Neural cell (in vitro differentiated cells): ENCODE measurements around the gene SIAH2. TPM values are rescaled to one million over a fixed set of nuclear protein-coding genes. Genes with fewer than 3 reads are reported as not detected.
"Not testable (repeated sequence)": the region's sequence is repeated elsewhere in the genome, so short reads cannot be mapped to it uniquely, and the experiment has no call there.

Experiments
- H2AFZ ChIP-seq: fragments of 200-600, 300-800 bp; sonication (generic), shearing (Covaris generic); 2 replicates; pipeline ENCODE4 v1.6.0; 2014; ENCODE audit warnings: low read depth, mild to moderate bottlenecking, antibody characterized with exemption, low read length, moderate library complexity
- H3F3A ChIP-seq: fragments of 200-600 bp; shearing (Covaris generic); 2 replicates; pipeline ENCODE4 v1.6.1; 2016; ENCODE audit warnings: mild to moderate bottlenecking, moderate library complexity, mixed read lengths, antibody characterized with exemption, low read length; ENCODE audit not compliant: insufficient read depth, poor library complexity, severe bottlenecking
- H3K27ac ChIP-seq: fragments of 200-600, 300-800 bp; sonication (generic), shearing (Covaris generic); 2 replicates; pipeline ENCODE4 v1.5.1; 2014; ENCODE audit warnings: mild to moderate bottlenecking, low read length, moderate library complexity
- H3K27me3 ChIP-seq: fragments of 300-800, 200-600 bp; sonication (generic), shearing (Covaris generic); 2 replicates; pipeline ENCODE4 v1.6.0; 2014; ENCODE audit warnings: mild to moderate bottlenecking, low read depth, low read length, moderate library complexity; ENCODE audit not compliant: insufficient read depth
- H3K36me3 ChIP-seq: fragments of 300-800, 200-600 bp; sonication (generic), shearing (Covaris generic); 2 replicates; pipeline ENCODE4 v1.5.1; 2014; ENCODE audit warnings: mild to moderate bottlenecking, antibody characterized with exemption, low read length, moderate library complexity; ENCODE audit not compliant: insufficient read depth
- H3K4me2 ChIP-seq: fragments of 300-800, 200-600 bp; sonication (generic), shearing (Covaris generic); 2 replicates; pipeline ENCODE4 v1.6.0; 2014; ENCODE audit warnings: mild to moderate bottlenecking, low read length
- H3K4me3 ChIP-seq: fragments of 300-800, 200-600 bp; sonication (generic), shearing (Covaris generic); 2 replicates; pipeline ENCODE4 v1.5.1; 2014; ENCODE audit warnings: mild to moderate bottlenecking, low read length, moderate library complexity
- H3K79me2 ChIP-seq: fragments of 200-600 bp; shearing (Covaris generic); replicated peaks from 2 replicates; pipeline ENCODE4 v1.6.0; 2014; ENCODE audit warnings: mild to moderate bottlenecking, low read length, moderate library complexity; ENCODE audit not compliant: insufficient read depth
- H3K9ac ChIP-seq: fragments of 300-800, 200-600 bp; sonication (generic), shearing (Covaris generic); 2 replicates; pipeline ENCODE4 v1.6.1; 2016; ENCODE audit warnings: mild to moderate bottlenecking, low read length, mixed read lengths
- H3K9me2 ChIP-seq: fragments of 200-600 bp; shearing (Covaris generic); 2 replicates; pipeline ENCODE4 v1.6.1; 2016; ENCODE audit warnings: mild to moderate bottlenecking, low read length, mixed read lengths; ENCODE audit not compliant: insufficient read depth
- H3K9me3 ChIP-seq: fragments of 200-600, 300-800 bp; sonication (generic), shearing (Covaris generic); 2 replicates; pipeline ENCODE4 v1.6.1; 2016; ENCODE audit warnings: mild to moderate bottlenecking, mixed run types, low read length, moderate library complexity, mixed read lengths
- H4K20me1 ChIP-seq: fragments of 200-600 bp; shearing (Covaris generic); 2 replicates; pipeline ENCODE4 v1.6.1; 2016; ENCODE audit warnings: mild to moderate bottlenecking, mixed run types; ENCODE audit not compliant: insufficient read depth
- CTCF ChIP-seq: fragments of 450-650 bp; IDR thresholded peaks from 2 replicates; pipeline ENCODE4 v1.5.1; 2014; ENCODE audit warnings: antibody characterized with exemption, mild to moderate bottlenecking, moderate library complexity; ENCODE audit not compliant: poor library complexity, severe bottlenecking
- EP300 ChIP-seq: fragments of 450-650 bp; conservative IDR thresholded peaks from 2 replicates; pipeline ENCODE4 v1.6.1; 2014; ENCODE audit warnings: antibody characterized with exemption, mild to moderate bottlenecking, moderate library complexity; ENCODE audit not compliant: poor library complexity, severe bottlenecking
- EZH2 ChIP-seq: fragments of 200-600, 300-800 bp; shearing (Covaris generic), sonication (generic); IDR thresholded peaks from 2 replicates; pipeline ENCODE4 v1.6.1; 2014; ENCODE audit warnings: antibody characterized with exemption, low read length, borderline replicate concordance, mild to moderate bottlenecking; ENCODE audit not compliant: insufficient read depth, poor library complexity, severe bottlenecking
- MXI1 ChIP-seq: fragments of 450-650 bp; conservative IDR thresholded peaks from 2 replicates; pipeline ENCODE4 v1.6.1; 2014; ENCODE audit warnings: antibody characterized with exemption, mild to moderate bottlenecking; ENCODE audit not compliant: poor library complexity, severe bottlenecking
- POLR2AphosphoS5 ChIP-seq: IDR thresholded peaks from 2 replicates; pipeline ENCODE4 v1.6.1; 2012
- RAD21 ChIP-seq: fragments of 450-650 bp; conservative IDR thresholded peaks from 2 replicates; pipeline ENCODE4 v1.6.1; 2014; ENCODE audit warnings: antibody characterized with exemption, mild to moderate bottlenecking, moderate library complexity
- SMC3 ChIP-seq: fragments of 450-650 bp; conservative IDR thresholded peaks from 2 replicates; pipeline ENCODE4 v1.6.1; 2014; ENCODE audit warnings: antibody characterized with exemption, mild to moderate bottlenecking, moderate library complexity; ENCODE audit not compliant: poor library complexity
- TAF1 ChIP-seq: IDR thresholded peaks from 2 replicates; pipeline ENCODE4 v1.6.1; 2012; ENCODE audit warnings: low read depth
- polyA plus RNA-seq: library from polyadenylated mRNA; depleted of rRNA; stranded (reverse); fragments of >200 nt; gene quantifications from 2 replicates; pipeline ENCODE4 v1.2.3, GENCODE V29; 2014
- TF ChIP-seq, protein P1 (sequence below): IDR thresholded peaks from 2 replicates; pipeline ENCODE4 v1.6.1; 2012; ENCODE audit warnings: borderline replicate concordance

The SIAH2 gene
- polyA plus RNA-seq, 1 donor from 2014 or later = 21.8 TPM

- TF ChIP-seq MXI1 (no peak), CTCF (no peak), EP300 (no peak), EZH2 (no peak), TAF1 (no peak), POLR2AphosphoS5 (no peak), SMC3 (no peak), RAD21 (no peak)
- TF ChIP-seq, protein P1, sequence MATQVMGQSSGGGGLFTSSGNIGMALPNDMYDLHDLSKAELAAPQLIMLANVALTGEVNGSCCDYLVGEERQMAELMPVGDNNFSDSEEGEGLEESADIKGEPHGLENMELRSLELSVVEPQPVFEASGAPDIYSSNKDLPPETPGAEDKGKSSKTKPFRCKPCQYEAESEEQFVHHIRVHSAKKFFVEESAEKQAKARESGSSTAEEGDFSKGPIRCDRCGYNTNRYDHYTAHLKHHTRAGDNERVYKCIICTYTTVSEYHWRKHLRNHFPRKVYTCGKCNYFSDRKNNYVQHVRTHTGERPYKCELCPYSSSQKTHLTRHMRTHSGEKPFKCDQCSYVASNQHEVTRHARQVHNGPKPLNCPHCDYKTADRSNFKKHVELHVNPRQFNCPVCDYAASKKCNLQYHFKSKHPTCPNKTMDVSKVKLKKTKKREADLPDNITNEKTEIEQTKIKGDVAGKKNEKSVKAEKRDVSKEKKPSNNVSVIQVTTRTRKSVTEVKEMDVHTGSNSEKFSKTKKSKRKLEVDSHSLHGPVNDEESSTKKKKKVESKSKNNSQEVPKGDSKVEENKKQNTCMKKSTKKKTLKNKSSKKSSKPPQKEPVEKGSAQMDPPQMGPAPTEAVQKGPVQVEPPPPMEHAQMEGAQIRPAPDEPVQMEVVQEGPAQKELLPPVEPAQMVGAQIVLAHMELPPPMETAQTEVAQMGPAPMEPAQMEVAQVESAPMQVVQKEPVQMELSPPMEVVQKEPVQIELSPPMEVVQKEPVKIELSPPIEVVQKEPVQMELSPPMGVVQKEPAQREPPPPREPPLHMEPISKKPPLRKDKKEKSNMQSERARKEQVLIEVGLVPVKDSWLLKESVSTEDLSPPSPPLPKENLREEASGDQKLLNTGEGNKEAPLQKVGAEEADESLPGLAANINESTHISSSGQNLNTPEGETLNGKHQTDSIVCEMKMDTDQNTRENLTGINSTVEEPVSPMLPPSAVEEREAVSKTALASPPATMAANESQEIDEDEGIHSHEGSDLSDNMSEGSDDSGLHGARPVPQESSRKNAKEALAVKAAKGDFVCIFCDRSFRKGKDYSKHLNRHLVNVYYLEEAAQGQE = no peak
- Histone ChIP-seq H3K9ac (no peak overlapping the region), H3K27ac (no peak overlapping the region), H3K27me3 (no peaks in the 10 kb centered on the region), H3K79me2 (no peaks in the 10 kb centered on the region), H3K36me3 (no peaks in the 10 kb centered on the region), H3K4me3 (no peak overlapping the region), H3F3A (no peaks in the 10 kb centered on the region), H2AFZ (no peak overlapping the region), H4K20me1 (no peaks in the 10 kb centered on the region), H3K9me2 (no peaks in the 10 kb centered on the region), H3K4me2 (no peak overlapping the region), H3K9me3 (no peaks in the 10 kb centered on the region)
Measured at GRCh38 chr3:150798122-150798618, 35.2 kb upstream of the SIAH2 start.

- no peaks in the 10 kb centered on the region for H3F3A ChIP-seq
- no peak for TF ChIP-seq EZH2
- no peak overlapping the region for H3K9ac ChIP-seq
- no peak overlapping the region for H3K4me2 ChIP-seq
- no peaks in the 10 kb centered on the region for H3K27me3 ChIP-seq
- no peaks in the 10 kb centered on the region for H3K36me3 ChIP-seq
- H2AFZ ChIP-seq = no peak overlapping the region
- no peaks in the 10 kb centered on the region for H3K79me2 ChIP-seq
- no peak overlapping the region for H3K27ac ChIP-seq
- H3K9me3 ChIP-seq = no peaks in the 10 kb centered on the region
- no peak overlapping the region for H3K4me3 ChIP-seq
- no peaks in the 10 kb centered on the region for H3K9me2 ChIP-seq
- no peaks in the 10 kb centered on the region for H4K20me1 ChIP-seq
Measured at GRCh38 chr3:150797155-150797554, 34.2 kb upstream of the SIAH2 start.

- not testable (repeated sequence) for H2AFZ ChIP-seq, H3K9ac ChIP-seq, H3F3A ChIP-seq, H3K27ac ChIP-seq, H3K9me2 ChIP-seq, H3K27me3 ChIP-seq, H3K79me2 ChIP-seq, H3K9me3 ChIP-seq, H4K20me1 ChIP-seq, H3K4me3 ChIP-seq, H3K36me3 ChIP-seq, H3K4me2 ChIP-seq
Measured at GRCh38 chr3:150796527-150796926, 33.6 kb upstream of the SIAH2 start.
